GM10847 (cell line): ENCODE results near the gene CTNND2.

ENCODE experiments used
- POLR2A ChIP-seq: IDR thresholded peaks from 2 replicates; pipeline ENCODE4 v1.6.1; 2011; ENCODE audit not compliant: insufficient read length; ENCODE audit errors: extremely low read depth

The CTNND2 gene, protein sequence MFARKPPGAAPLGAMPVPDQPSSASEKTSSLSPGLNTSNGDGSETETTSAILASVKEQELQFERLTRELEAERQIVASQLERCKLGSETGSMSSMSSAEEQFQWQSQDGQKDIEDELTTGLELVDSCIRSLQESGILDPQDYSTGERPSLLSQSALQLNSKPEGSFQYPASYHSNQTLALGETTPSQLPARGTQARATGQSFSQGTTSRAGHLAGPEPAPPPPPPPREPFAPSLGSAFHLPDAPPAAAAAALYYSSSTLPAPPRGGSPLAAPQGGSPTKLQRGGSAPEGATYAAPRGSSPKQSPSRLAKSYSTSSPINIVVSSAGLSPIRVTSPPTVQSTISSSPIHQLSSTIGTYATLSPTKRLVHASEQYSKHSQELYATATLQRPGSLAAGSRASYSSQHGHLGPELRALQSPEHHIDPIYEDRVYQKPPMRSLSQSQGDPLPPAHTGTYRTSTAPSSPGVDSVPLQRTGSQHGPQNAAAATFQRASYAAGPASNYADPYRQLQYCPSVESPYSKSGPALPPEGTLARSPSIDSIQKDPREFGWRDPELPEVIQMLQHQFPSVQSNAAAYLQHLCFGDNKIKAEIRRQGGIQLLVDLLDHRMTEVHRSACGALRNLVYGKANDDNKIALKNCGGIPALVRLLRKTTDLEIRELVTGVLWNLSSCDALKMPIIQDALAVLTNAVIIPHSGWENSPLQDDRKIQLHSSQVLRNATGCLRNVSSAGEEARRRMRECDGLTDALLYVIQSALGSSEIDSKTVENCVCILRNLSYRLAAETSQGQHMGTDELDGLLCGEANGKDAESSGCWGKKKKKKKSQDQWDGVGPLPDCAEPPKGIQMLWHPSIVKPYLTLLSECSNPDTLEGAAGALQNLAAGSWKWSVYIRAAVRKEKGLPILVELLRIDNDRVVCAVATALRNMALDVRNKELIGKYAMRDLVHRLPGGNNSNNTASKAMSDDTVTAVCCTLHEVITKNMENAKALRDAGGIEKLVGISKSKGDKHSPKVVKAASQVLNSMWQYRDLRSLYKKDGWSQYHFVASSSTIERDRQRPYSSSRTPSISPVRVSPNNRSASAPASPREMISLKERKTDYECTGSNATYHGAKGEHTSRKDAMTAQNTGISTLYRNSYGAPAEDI (N-terminal part only)

DNA sequence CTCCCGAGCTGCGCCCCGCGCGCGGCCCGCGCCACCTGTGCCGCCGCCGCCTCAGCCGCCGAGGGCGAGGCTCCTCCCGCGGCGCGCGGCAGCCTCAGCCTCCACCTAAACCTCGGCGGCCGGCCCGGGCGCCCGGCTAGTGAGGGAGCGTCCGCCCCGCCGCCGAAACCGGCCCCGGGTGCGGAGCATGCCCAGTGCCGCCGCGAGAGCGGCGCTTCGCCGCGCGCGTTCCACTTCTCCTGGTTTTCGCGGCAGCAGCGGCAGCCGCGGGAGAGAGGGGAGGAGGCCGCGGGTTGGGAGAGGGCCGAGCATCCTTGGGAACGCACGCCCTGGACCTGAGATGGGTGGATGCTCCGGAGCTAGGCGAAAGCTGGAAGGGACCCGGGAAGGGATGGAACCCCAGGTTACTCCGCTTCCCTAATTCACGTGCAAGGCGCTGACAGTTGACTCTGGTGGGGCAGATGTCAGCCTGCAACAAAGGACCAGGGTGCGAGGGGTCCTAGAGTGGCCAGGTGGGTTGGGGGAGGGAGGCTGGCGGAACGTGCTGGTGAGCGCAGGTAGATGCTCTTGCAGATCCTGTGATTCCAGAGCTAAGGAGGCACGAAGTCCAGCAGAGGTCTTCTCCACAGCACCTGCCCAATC is at the start of gene CTNND2:
TSS of gene CTNND2 (minus strand) at position 182 of the 642 bp plus-strand sequence. CDS start 593 bp downstream, outside the sequence.
- no peak for TF ChIP-seq POLR2A

GRCh38 chr5:11946317-11946716 is 42.1 kb upstream of the CTNND2 start:
- TF ChIP-seq POLR2A = no peak

DNA sequence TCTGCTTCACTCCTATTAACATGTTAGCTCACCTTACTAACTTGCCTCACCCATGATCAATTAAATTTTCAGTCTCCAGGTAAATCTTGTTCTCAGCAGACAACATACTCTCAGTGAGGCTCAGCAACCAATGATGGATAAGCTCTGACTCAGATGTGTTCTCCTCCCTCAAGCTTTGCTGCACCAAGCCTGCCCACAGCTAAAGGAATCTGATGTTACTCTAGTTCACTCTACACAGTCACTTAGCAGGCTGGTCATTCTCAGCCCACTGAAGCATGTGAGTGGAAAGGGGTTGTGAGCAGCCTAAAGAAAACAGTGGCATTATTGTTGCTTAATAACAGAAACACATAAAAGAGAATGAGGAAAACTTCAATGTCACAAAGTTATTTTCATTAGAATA is 37.3 kb upstream of the CTNND2 start:
- no peak for TF ChIP-seq POLR2A

DNA sequence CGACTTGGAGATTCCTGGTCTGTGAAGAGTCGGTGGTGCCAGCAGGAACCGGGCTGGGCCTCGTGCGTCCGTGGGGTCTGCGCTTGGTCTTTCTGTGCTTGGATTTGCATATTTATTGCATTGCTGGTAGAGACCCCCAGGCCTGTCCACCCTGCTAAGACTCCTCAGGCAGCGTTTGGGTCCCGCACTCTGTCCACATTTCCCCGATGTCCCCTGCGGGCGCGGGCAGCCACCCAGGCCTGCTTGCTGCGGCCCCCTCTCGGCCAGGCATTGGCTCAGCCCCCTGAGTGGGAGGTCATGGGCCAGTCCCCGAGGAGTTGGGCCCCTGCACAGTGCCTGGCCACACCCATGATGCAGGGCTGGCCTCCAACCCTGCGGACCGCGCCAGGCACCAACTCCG is 27.4 kb upstream of the CTNND2 start:
- TF ChIP-seq POLR2A = no peak

GRCh38 chr5:11928909-11929308 is 24.7 kb upstream of the CTNND2 start:
- TF ChIP-seq POLR2A = no peak

DNA sequence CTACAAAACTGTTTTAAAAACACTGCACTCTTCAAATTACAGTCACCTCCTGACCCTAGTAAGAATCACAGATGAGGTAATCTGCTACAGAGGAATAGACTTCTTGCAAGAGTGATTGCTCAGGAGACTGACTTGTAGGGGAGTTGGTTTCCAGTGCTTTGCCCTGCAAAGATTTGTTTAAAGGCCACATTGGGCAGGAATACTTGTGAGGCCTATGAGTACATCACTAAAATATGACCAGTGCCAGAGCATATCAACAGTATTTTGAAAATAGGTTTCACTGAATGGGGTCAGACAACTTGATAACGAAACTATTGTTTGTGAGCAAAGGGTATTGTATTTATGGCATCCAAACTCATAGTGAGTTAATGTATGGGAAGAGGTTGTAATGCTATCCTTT is 21.5 kb upstream of the CTNND2 start:
- no peak for TF ChIP-seq POLR2A

- no peak for TF ChIP-seq POLR2A
Measured at GRCh38 chr5:11922394-11922793, 18.1 kb upstream of the CTNND2 start.

GRCh38 chr5:11918463-11919045 is 14.3 kb upstream of the CTNND2 start:
- TF ChIP-seq POLR2A = no peak

GRCh38 chr5:11909471-11909870 is 5.2 kb upstream of the CTNND2 start:
- no peak for TF ChIP-seq POLR2A

DNA sequence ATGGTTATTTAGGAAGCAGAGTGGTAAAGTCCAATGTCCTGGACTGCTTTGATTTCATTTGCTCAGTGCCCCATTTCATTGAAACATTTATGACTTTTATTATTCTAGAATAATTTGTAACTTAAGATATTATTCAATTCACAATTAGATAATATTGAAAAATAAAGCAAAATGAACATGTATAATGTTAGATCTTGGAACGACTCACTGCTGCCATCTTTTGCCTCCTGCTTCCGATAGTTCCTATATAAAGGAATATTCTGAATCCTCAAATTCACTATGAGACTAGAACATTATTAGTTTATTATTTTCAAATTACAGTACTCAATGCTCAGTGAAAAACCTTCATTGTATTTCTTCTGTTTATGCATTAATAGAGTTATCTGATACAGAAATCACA is 2.3 kb upstream of the CTNND2 start:
- TF ChIP-seq POLR2A = no peak

- no peak for TF ChIP-seq POLR2A
Measured at GRCh38 chr5:11905206-11905605, 960 bp upstream of the CTNND2 start.

- TF ChIP-seq POLR2A = no peak
Measured at GRCh38 chr5:11903614-11904264, 507 bp downstream of the CTNND2 start.

GRCh38 chr5:11903121-11903613 is 1.1 kb downstream of the CTNND2 start:
- TF ChIP-seq POLR2A = no peak

DNA sequence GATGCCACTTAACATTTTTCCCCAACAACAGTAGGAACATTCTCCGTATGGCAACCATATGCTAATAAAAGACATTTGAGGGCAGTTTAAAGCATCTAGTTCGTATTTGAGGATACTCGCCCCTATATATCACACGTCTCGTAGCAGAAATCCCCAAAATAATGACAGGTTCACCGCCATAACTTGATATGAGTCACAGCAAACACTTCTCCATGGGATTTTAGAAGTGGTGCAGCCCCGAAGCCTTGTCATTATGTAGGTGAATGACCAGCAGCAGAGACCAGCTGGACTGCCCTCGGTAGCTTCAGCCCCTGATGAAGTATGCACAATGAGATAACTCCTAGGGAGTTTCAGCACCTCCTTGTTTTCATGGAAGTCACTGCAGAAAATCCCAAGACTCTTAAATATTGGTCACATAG is 2.0 kb downstream of the CTNND2 start:
- no peak for TF ChIP-seq POLR2A
